Thoracic aorta (tissue), 2 donors: ENCODE results near the gene SMPD3. TPM values are rescaled to one million over a fixed set of nuclear protein-coding genes. Genes with fewer than 3 reads are reported as not detected.

Experiments
- ATAC-seq: fragments of 150-250 bp; one replicate; pipeline ENCODE4 v1.8.0; 2017; ENCODE audit warnings: low read depth; ENCODE audit not compliant: insufficient number of reproducible peaks, low FRiP score
- DNase-seq: peaks from one replicate; pipeline ENCODE4 v3.0.0-alpha.2; 2020; ENCODE audit warnings: low spot score
- H3K27ac ChIP-seq, 2 donors: fragments of 200-600 bp; sonication (generic); 1 replicate in 1 of 2; 2 replicates in 1 of 2; pipeline ENCODE4 v1.5.1; 2016; ENCODE audit warnings: mild to moderate bottlenecking in 2 of 2, moderate library complexity in 2 of 2
- H3K27me3 ChIP-seq: fragments of 200-600 bp; sonication (generic); replicated peaks from 2 replicates; pipeline ENCODE4 v1.6.0; 2016; ENCODE audit warnings: mild to moderate bottlenecking; ENCODE audit not compliant: insufficient read depth
- H3K36me3 ChIP-seq: fragments of 200-600 bp; sonication (generic); one replicate; pipeline ENCODE4 v1.5.1; 2016
- H3K4me1 ChIP-seq, 2 donors: fragments of 200-600 bp; sonication (generic); 1 replicate in 1 of 2; 2 replicates in 1 of 2; pipeline versions ENCODE4 v1.5.1 to v1.6.0; 2016; ENCODE audit warnings: low read depth in 2 of 2, mild to moderate bottlenecking in 1 of 2; ENCODE audit not compliant: control insufficient read depth in 1 of 2
- H3K4me3 ChIP-seq: fragments of 200-600 bp; sonication (generic); 2 replicates; pipeline ENCODE4 v1.5.1; 2016; ENCODE audit warnings: mild to moderate bottlenecking
- H3K9me3 ChIP-seq: fragments of 200-600 bp; sonication (generic); 2 replicates; pipeline ENCODE4 v1.5.1; 2016
- CTCF ChIP-seq: fragments of 200-600 bp; sonication (generic); IDR thresholded peaks from one replicate; pipeline ENCODE4 v1.5.1; 2019; ENCODE audit warnings: antibody characterized with exemption
- total RNA-seq, 2 donors: library from RNA; depleted of rRNA; stranded (reverse); fragments of >200 nt; gene quantifications; one replicate each; pipeline versions ENCODE4 v1.1.0 to v1.2.3, GENCODE V29; 2016

SMPD3 gene
- total RNA-seq, 2 donors from 2014 or later = 0.41 to 6.5 TPM

- no peak for DNase-seq
- peaks cover 29% of the 10 kb centered on the region for H3K36me3 ChIP-seq
- ATAC-seq = no peak
Observed at GRCh38 chr16:68359398-68360191, 88.7 kb downstream of the SMPD3 start.

GRCh38 chr16:68358951-68359350 lies 89.4 kb downstream of the SMPD3 start:
- Histone ChIP-seq H3K4me1 (no peaks in the 10 kb centered on the region), H3K27me3 (no peaks in the 10 kb centered on the region), H3K27ac (no peak overlapping the region), H3K36me3 (peaks cover 35% of the 10 kb centered on the region), H3K9me3 (no peaks in the 10 kb centered on the region), H3K4me3 (no peak overlapping the region)
- ATAC-seq (no peak), DNase-seq (no peak)
- TF ChIP-seq CTCF = no peak

More at GRCh38 chr16:68359398-68360191, 88.7 kb downstream of the SMPD3 start:
- Histone ChIP-seq H3K4me1 (no peaks in the 10 kb centered on the region), H3K27me3 (no peaks in the 10 kb centered on the region), H3K9me3 (no peaks in the 10 kb centered on the region), H3K4me3 (no peak overlapping the region), H3K27ac (no peak overlapping the region)
- TF ChIP-seq CTCF = no peak

- peaks cover 45% of the 10 kb centered on the region for H3K36me3 ChIP-seq
- H3K4me1 ChIP-seq = no peaks in the 10 kb centered on the region
- H3K4me3 ChIP-seq = no peak overlapping the region
- no peak for TF ChIP-seq CTCF
- no peak for DNase-seq
- no peak overlapping the region for H3K27ac ChIP-seq
- no peak for ATAC-seq
- no peaks in the 10 kb centered on the region for H3K9me3 ChIP-seq
- no peaks in the 10 kb centered on the region for H3K27me3 ChIP-seq
Observed at GRCh38 chr16:68357923-68358322, 90.4 kb downstream of the SMPD3 start.

GRCh38 chr16:68357521-68357922 lies 90.8 kb downstream of the SMPD3 start:
- peaks cover 47% of the 10 kb centered on the region for H3K36me3 ChIP-seq
- H3K27me3 ChIP-seq = no peaks in the 10 kb centered on the region
- H3K4me1 ChIP-seq = no peaks in the 10 kb centered on the region
- H3K27ac ChIP-seq = no peak overlapping the region
- ATAC-seq (no peak), DNase-seq (no peak)
- no peak overlapping the region for H3K4me3 ChIP-seq
- no peaks in the 10 kb centered on the region for H3K9me3 ChIP-seq
- TF ChIP-seq CTCF = no peak

GRCh38 chr16:68356919-68357286 lies 91.4 kb downstream of the SMPD3 start:
- TF ChIP-seq CTCF = no peak
- no peak for DNase-seq
- ATAC-seq = no peak
- Histone ChIP-seq H3K27ac (no peak overlapping the region), H3K4me3 (no peak overlapping the region), H3K9me3 (no peaks in the 10 kb centered on the region), H3K27me3 (no peaks in the 10 kb centered on the region), H3K4me1 (no peaks in the 10 kb centered on the region), H3K36me3 (peaks cover 52% of the 10 kb centered on the region)
